HepG2 (cell line): ENCODE data around the gene CKB. TPM values are rescaled to one million over a fixed set of nuclear protein-coding genes. Genes with fewer than 3 reads are reported as not detected.
A peak's percentile ranks its signal among the peaks of the same experiment; 100 is the strongest.

Experiments used
- HIVEP1 ChIP-seq: sonication (generic); formaldehyde crosslinking; IDR thresholded peaks from 2 replicates; pipeline ENCODE4 v1.4.0; 2020; ENCODE audit warnings: mild to moderate bottlenecking, missing genetic modification reagents
- HOXD1 ChIP-seq: sonication (generic); formaldehyde crosslinking; IDR thresholded peaks from 2 replicates; pipeline ENCODE4 v1.5.0; 2020; ENCODE audit warnings: missing genetic modification reagents
- KLF9 ChIP-seq: IDR thresholded peaks from 2 replicates; pipeline ENCODE4 v1.6.1; 2016; ENCODE audit warnings: low read depth
- MAZ ChIP-seq, 2 experiments: sonication (generic) in 1 of 2; formaldehyde crosslinking in 1 of 2; IDR thresholded peaks; 2 replicates each; pipeline versions ENCODE4 v1.5.0 to v1.6.1; 2012 to 2020; ENCODE audit warnings: low read depth in 2 of 2, mild to moderate bottlenecking in 2 of 2, borderline replicate concordance in 1 of 2, improper control_type of control experiment in 1 of 2, low read length in 1 of 2, missing genetic modification reagents in 1 of 2, moderate library complexity in 1 of 2
- NR1H2 ChIP-seq: sonication (generic); formaldehyde crosslinking; IDR thresholded peaks from 2 replicates; pipeline ENCODE4 v1.8.1; 2022; ENCODE audit warnings: low read depth, missing genetic modification reagents, borderline replicate concordance
- NRL ChIP-seq: sonication (generic); formaldehyde crosslinking; IDR thresholded peaks from 2 replicates; pipeline ENCODE4 v1.5.0; 2020; ENCODE audit warnings: missing genetic modification reagents, mild to moderate bottlenecking, moderate library complexity, borderline replicate concordance
- POLR2AphosphoS2 ChIP-seq: IDR thresholded peaks from 2 replicates; pipeline ENCODE4 v1.6.1; 2011; ENCODE audit warnings: low read depth, low read length, improper control_type of control experiment
- RARA ChIP-seq: IDR thresholded peaks from 2 replicates; pipeline ENCODE4 v1.6.1; 2016; ENCODE audit warnings: missing genetic modification reagents, missing compliant biosample characterization
- SIX4 ChIP-seq: sonication (generic); formaldehyde crosslinking; IDR thresholded peaks from 2 replicates; pipeline ENCODE4 v1.4.0; 2020; ENCODE audit warnings: missing genetic modification reagents
- STAG1 ChIP-seq: sonication (generic); formaldehyde crosslinking; IDR thresholded peaks from 2 replicates; pipeline ENCODE4 v1.4.0; 2020; ENCODE audit warnings: missing genetic modification reagents
- SYNCRIP ChIP-seq: fragments of 200-400 bp; formaldehyde crosslinking; IDR thresholded peaks from 2 replicates; pipeline ENCODE4 v1.6.1; 2018; ENCODE audit warnings: mild to moderate bottlenecking, low read depth, low read length; ENCODE audit not compliant: insufficient read depth
- TAF1 ChIP-seq: sonication (generic); formaldehyde crosslinking; IDR thresholded peaks from 2 replicates; pipeline ENCODE4 v1.4.0; 2020; ENCODE audit warnings: missing genetic modification reagents
- ZFP36 ChIP-seq: fragments of 150-350 bp; IDR thresholded peaks from 2 replicates; pipeline ENCODE4 v1.6.1; 2018; ENCODE audit warnings: borderline replicate concordance, low read length, low read depth; ENCODE audit not compliant: partially characterized antibody
- ZNF354B ChIP-seq: sonication (generic); formaldehyde crosslinking; IDR thresholded peaks from 2 replicates; pipeline ENCODE4 v1.8.0; 2022; ENCODE audit warnings: mild to moderate bottlenecking, missing genetic modification reagents
- ZNF589 ChIP-seq: sonication (generic); formaldehyde crosslinking; conservative IDR thresholded peaks from 2 replicates; pipeline ENCODE4 v1.8.0; 2022; ENCODE audit warnings: mild to moderate bottlenecking, moderate library complexity, missing genetic modification reagents
- polyA plus RNA-seq, 8 experiments: library from polyadenylated mRNA; depleted of rRNA in 3 of 8; stranded (reverse) in 7 of 8; unstranded in 1 of 8; fragments of >200 nt; fragmentation: Illumina TruSeq in 4 of 8; extraction: Trizol in 4 of 8; gene quantifications; 2 replicates each; pipeline versions ENCODE4 v1.2.1 to v1.2.3, GENCODE V29; 2011 to 2016; ENCODE audit warnings: low read depth in 4 of 8, missing spikeins in 1 of 8, mixed read lengths in 1 of 8; ENCODE audit not compliant: insufficient read depth in 1 of 8
- total RNA-seq, 5 experiments: library from RNA; depleted of rRNA; stranded (reverse); fragments of >200 nt; fragmentation: Illumina TruSeq; extraction: Trizol; gene quantifications; 2 replicates each; pipeline ENCODE4 v1.2.3, GENCODE V29; 2016; ENCODE audit warnings: low read depth in 1 of 5
- TF ChIP-seq, protein P1 (sequence below): sonication (generic); formaldehyde crosslinking; IDR thresholded peaks from 2 replicates; pipeline ENCODE4 v1.5.0; 2020; ENCODE audit warnings: mild to moderate bottlenecking, missing genetic modification reagents
- TF ChIP-seq, protein P2 (sequence below): sonication (generic); formaldehyde crosslinking; IDR thresholded peaks from 2 replicates; pipeline ENCODE4 v1.4.0; 2020; ENCODE audit warnings: missing genetic modification reagents
- TF ChIP-seq, protein P3 (sequence below): sonication (generic); formaldehyde crosslinking; IDR thresholded peaks from 2 replicates; pipeline ENCODE4 v1.5.1; 2020; ENCODE audit warnings: missing genetic modification reagents, mild to moderate bottlenecking, borderline replicate concordance
- TF ChIP-seq, protein P4 (sequence below): sonication (generic); formaldehyde crosslinking; IDR thresholded peaks from 2 replicates; pipeline ENCODE4 v1.5.1; 2020; ENCODE audit warnings: mild to moderate bottlenecking, missing genetic modification reagents, moderate library complexity

Gene CKB
- total and polyA plus RNA-seq, 2 of the 13 experiments (the other 11 are each of a cell fraction or from before 2014, with no cell fraction given) = 82.3 to 217 TPM

DNA sequence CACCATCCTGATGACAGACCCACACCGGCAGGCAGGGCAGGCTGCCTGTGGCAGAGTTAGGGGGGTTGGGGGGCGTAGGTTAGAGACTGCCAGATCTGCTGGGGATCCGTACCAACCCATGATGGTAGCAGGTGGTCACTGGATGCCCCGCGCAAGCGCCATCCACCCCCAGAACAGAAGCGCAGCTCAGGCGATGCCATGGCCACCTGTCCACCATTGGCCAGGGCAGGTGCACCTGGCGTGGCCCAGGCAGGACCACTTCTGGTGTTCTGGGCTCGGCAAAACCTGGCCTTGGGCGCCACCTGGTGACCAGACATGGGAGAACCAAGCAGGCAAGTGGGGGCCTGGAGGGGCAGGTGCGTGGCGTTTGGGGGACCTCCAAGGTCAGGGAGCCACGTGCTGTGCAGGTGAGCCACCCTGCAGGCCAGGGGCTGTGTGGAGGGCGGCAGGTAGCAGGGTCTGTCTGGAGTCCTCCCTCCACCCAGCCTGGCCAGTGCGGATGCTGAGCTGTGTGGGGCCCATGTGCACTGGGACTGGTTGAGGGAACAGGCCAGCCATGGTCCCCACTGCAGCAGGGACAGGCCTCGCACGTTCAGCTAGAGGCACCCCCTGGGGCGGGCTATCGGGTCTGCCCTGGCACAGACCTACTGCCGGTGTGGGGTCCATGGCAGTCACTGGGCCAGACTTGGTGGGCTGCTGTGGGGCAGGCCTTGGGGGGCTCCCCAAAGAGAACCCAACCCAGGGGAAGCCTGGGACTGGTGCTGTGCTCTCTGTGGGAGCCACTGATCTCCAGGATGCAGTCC, 24.2 kb upstream of the CKB start (continued):
- TF ChIP-seq TAF1 (CRISPR knock-in tag) (no peak), ZNF589 (CRISPR knock-in tag) (no peak), POLR2AphosphoS2 (no peak), SYNCRIP (no peak), HIVEP1 (CRISPR knock-in tag) (no peak), ZFP36 (no peak), SIX4 (no peak), HOXD1 (0 out of 2 replicates have a peak, but pooled peaks have one; percentile 49), STAG1 (CRISPR knock-in tag) (peak; percentile 98), MAZ (IDR thresholded peaks at IDR 0.05; ENCODE audit: borderline replicate concordance, low read depth, low read length) (peak; percentile 78; the same call in 1 of the 2 replicates), MAZ (CRISPR knock-in tag; IDR thresholded peaks at IDR 0.05; ENCODE audit: low read depth) (peak; percentile 76; the same call in 1 of the 2 replicates), KLF9 (CRISPR knock-in tag) (no peak), RARA (CRISPR knock-in tag) (no peak), ZNF354B (CRISPR knock-in tag) (no peak), NRL (CRISPR knock-in tag) (no peak), NR1H2 (no peak)
- TF ChIP-seq, protein P1, sequence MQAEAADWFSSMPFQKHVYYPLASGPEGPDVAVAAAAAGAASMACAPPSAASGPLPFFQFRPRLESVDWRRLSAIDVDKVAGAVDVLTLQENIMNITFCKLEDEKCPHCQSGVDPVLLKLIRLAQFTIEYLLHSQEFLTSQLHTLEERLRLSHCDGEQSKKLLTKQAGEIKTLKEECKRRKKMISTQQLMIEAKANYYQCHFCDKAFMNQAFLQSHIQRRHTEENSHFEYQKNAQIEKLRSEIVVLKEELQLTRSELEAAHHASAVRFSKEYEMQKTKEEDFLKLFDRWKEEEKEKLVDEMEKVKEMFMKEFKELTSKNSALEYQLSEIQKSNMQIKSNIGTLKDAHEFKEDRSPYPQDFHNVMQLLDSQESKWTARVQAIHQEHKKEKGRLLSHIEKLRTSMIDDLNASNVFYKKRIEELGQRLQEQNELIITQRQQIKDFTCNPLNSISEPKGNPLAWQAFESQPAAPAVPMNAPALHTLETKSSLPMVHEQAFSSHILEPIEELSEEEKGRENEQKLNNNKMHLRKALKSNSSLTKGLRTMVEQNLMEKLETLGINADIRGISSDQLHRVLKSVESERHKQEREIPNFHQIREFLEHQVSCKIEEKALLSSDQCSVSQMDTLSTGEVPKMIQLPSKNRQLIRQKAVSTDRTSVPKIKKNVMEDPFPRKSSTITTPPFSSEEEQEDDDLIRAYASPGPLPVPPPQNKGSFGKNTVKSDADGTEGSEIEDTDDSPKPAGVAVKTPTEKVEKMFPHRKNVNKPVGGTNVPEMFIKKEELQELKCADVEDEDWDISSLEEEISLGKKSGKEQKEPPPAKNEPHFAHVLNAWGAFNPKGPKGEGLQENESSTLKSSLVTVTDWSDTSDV (CRISPR knock-in tag) = no peak
- TF ChIP-seq, protein P2, sequence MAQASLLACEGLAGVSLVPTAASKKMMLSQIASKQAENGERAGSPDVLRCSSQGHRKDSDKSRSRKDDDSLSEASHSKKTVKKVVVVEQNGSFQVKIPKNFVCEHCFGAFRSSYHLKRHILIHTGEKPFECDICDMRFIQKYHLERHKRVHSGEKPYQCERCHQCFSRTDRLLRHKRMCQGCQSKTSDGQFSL (CRISPR knock-in tag) = peak; percentile 66; the same call in 1 of the 2 replicates
- TF ChIP-seq, protein P3, sequence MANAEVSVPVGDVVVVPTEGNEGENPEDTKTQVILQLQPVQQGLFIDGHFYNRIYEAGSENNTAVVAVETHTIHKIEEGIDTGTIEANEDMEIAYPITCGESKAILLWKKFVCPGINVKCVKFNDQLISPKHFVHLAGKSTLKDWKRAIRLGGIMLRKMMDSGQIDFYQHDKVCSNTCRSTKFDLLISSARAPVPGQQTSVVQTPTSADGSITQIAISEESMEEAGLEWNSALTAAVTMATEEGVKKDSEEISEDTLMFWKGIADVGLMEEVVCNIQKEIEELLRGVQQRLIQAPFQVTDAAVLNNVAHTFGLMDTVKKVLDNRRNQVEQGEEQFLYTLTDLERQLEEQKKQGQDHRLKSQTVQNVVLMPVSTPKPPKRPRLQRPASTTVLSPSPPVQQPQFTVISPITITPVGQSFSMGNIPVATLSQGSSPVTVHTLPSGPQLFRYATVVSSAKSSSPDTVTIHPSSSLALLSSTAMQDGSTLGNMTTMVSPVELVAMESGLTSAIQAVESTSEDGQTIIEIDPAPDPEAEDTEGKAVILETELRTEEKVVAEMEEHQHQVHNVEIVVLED (CRISPR knock-in tag) = no peak
- TF ChIP-seq, protein P4, sequence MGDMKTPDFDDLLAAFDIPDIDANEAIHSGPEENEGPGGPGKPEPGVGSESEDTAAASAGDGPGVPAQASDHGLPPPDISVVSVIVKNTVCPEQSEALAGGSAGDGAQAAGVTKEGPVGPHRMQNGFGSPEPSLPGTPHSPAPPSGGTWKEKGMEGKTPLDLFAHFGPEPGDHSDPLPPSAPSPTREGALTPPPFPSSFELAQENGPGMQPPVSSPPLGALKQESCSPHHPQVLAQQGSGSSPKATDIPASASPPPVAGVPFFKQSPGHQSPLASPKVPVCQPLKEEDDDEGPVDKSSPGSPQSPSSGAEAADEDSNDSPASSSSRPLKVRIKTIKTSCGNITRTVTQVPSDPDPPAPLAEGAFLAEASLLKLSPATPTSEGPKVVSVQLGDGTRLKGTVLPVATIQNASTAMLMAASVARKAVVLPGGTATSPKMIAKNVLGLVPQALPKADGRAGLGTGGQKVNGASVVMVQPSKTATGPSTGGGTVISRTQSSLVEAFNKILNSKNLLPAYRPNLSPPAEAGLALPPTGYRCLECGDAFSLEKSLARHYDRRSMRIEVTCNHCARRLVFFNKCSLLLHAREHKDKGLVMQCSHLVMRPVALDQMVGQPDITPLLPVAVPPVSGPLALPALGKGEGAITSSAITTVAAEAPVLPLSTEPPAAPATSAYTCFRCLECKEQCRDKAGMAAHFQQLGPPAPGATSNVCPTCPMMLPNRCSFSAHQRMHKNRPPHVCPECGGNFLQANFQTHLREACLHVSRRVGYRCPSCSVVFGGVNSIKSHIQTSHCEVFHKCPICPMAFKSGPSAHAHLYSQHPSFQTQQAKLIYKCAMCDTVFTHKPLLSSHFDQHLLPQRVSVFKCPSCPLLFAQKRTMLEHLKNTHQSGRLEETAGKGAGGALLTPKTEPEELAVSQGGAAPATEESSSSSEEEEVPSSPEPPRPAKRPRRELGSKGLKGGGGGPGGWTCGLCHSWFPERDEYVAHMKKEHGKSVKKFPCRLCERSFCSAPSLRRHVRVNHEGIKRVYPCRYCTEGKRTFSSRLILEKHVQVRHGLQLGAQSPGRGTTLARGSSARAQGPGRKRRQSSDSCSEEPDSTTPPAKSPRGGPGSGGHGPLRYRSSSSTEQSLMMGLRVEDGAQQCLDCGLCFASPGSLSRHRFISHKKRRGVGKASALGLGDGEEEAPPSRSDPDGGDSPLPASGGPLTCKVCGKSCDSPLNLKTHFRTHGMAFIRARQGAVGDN (CRISPR knock-in tag) = peak; percentile 74
